HG02970 (cell line): ENCODE data around the gene POFUT1.
A peak's percentile ranks its signal among the peaks of the same experiment; 100 is the strongest.

Source experiments
- ATAC-seq: cut with Tn5 transposase; IDR thresholded peaks from one replicate; pipeline ENCODE4 v1.9.1; 2021; ENCODE audit warnings: mild to moderate bottlenecking, moderate library complexity, moderate number of reproducible peaks; ENCODE audit not compliant: unreplicated experiment, low FRiP score

Gene POFUT1

DNA sequence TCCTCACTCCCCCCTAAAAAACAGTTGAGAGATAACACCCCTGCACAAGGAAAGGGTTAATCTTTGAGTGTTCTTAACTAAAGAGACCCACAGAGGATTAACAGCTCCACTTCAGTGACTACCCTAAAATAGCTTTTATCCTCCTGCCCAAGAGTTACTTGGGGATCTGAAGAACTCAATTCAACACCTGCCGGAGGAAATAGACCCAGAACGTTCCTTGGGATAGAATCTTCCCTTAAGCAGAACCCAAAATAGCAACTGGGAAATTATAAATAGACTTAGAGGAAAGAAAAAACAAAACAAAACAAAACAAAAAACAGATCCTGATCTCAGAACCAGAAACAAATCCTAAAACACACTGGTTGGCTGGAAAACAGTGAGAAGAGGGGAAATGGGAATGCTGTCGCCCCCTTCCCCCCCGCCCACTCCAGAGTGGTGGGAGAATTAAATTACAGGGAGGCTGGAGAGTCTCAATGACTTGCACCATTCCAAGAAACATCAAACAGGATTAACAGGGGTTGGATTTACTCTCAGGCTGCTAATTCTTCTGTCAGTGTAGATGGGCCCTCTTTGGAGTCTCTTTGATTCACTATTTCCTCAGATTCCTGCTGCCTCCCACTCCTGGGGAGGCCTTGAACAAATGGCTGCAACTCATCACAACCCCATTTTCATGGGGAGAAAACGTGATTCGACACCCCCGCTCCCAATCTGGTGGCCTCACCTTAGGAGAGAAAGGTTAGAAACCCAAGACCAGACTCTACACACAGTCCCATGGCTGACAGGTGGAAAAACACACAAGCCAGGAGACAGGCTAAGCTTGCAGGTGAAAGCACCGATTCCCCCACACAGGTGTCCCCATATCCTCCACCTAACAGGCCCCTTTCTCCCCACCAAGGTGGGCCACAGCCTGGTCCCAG is 1.6 kb upstream of the POFUT1 start:
- no peak for ATAC-seq

DNA sequence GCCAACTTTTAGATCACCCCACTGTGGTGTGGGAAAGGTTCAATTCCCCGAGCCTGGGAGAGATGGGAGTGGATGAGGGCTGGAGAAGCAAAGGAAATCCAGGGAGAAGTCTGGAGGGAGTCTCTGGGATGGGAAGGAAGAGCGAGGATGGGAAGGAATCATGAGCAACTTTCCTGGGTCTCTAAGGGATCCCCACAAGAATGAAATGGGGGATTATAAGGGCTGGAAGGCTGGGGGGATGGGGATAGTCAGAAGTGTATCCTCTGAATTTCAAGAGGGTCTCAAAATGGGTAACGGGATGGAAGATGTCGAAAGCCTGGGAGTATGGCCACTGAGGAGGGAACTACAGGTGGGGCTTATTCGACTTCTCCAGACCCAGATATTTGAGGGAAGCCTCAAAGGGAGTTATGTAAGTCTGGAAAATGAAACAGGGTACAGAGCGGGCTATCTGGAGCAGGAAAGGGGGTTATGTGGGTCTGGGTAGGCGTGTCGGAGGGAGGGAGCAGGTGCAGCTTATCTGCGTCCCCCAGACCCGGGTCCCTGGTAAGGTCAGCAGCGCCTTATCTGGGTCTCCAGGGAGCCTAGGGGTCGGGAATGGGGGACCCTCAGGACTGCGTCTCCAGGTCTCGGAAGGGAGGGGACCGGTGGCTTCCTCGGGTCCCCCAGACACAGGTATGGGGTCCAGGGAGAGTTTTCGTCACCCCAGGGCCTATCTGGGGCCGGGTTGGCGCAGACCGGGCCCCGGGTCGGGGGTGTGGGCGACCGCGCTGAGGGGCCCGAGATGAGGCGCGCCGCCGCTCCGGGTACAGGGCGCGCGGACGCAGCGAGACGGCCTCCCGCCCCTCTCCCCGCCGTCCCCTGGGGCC is 687 bp upstream of the POFUT1 start:
- ATAC-seq, result peak; percentile 26

DNA sequence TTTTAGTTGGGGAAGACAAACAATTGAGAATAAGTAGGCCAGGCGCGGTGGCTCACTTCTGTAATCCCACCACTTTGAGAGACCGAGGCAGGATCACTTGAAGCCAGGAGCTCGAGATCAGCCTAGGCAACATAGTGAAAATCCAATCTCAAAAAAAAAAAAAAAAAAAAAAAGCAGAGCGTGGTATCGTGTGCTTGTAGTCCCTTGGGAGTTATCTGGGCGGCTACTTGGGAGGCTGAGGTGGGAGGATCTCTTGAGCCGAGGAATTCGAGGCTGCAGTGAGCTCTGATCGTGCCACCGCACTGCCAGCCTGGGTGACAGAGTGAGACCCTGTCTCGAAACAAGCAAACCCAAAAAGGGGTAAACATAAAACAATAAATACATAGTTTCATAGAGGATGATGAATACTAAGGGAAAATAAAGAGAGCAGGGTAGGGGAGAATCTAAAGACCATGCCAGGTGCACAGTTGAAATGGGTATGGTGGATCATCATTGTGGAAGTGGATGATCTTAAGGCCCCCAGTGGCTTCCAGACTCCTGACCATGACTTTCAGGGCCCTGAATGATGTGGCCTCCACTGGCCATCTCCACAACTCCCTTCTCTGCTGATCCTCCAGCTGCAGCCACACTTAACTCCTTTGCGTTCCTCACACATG is 947 bp downstream of the POFUT1 start:
- ATAC-seq, result no peak

DNA sequence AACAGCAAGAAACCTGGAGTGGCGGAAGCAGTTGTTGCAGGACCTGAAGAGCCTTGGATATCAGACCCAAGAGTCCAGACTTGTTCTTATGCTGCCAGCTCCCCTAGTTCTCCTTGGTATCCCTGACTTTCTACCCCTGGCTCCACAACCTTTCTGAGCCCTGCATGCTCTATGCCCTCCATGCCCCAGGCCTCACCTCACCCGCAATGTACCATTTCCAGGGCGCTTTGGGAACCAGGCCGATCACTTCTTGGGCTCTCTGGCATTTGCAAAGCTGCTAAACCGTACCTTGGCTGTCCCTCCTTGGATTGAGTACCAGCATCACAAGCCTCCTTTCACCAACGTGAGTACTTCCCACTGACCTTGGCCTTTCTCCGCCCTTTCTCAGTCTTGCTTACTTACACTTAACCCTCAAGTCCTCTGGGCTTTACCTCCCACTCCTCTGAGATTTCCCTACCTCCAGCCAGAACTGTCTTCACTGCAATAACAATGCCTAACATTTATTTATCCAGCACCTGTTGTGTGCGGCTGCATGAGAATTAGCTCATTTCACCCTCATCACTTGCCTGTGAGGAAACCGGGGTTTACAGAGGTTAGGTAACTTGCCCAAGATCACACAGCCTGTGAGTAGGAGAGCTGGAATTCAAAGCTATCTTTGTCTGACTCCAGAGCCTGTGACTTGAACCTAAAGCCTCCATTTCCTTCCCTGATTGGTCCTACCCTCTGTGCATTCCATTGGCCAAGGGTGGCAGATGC is 2.3 kb downstream of the POFUT1 start:
- ATAC-seq, result no peak

DNA sequence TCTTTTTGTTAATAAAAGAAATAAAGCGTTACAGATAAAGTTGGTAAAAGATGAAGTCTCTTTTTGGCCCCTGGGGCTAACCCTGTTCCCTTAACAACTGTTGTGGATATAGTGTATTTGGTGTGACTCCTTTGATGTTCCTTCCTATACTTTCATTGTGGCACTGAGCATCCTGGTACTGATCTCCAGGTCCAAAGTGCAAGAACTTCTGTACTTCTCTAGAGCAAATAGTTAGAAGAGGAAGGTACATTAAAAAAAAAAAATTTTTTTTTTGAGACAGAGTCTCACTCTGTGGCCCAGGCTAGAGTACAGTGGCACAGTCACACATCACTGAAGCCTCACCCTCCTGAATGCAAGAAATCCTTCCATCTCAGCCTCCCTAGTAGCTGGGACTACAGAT is 6.2 kb downstream of the POFUT1 start:
- no peak for ATAC-seq

DNA sequence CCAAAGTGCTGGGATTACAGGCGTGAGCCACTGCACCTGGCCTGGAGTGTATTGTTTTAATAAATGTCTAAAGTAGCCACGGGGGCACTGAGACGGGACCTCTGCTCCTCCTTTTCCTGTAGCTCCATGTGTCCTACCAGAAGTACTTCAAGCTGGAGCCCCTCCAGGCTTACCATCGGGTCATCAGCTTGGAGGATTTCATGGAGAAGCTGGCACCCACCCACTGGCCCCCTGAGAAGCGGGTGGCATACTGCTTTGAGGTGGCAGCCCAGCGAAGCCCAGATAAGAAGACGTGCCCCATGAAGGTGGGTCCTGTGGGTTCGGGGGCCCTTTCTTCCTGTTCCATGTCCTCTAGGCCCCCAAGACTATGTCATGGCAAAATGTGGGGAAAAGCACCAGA is 7.5 kb downstream of the POFUT1 start:
- no peak for ATAC-seq

DNA sequence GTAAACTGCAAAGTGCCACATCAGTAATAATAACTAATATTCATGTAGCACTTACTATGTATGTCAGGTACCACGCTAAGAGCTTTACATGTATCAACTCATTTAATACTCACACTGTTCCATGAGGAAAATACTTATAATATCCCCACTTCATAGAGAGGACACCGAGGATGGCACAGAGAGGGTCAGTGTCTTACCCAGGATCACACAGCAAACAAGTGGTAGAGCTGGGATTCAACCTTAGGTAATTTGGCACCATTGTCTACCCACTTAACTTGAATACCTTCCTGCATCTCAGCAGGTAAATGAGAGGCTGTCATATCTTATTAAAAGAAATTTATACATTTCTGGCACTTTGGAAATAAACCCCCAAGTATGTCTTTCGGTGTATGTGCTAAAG is 8.0 kb downstream of the POFUT1 start:
- no peak for ATAC-seq

DNA sequence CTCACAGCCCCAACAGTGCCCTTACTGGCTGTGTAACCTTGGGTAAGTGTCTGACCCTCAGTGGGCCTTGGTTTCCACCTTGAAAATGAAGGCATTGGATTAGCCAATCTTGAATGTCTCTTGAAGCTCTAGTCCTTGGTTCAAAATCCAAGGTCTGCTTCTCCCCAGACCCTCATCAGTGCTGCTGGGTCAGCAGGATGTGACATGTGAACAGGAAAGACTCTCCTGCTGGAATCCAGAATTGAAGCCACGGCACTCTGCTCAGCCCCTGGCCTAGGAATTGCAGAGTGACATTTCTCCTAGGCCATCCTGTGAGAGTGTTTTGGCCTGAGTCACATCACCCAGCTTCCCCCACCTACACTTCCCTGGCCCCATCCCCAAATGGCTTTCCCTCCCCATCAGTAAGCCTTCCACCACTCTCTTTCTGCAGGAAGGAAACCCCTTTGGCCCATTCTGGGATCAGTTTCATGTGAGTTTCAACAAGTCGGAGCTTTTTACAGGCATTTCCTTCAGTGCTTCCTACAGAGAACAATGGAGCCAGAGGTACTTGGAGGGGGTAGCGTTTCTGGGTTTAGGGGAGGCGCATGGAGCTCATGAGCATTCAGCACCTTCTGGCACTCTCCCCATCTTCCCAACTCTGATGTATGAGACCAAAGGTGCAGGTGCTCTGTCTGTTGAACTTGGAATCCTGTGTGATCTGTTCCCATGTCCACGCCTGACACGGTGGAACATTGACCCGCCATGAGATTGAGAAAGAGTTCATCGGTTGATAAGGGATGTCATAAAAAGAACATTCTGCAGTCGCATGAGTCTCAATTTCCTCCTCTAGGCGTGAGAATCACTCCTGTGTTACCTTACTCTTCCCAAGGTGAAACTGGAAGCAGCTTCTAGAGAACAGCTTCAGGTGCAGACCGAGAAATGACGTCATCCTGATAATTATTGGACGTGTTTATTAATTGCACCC is 8.8 kb downstream of the POFUT1 start:
- no peak for ATAC-seq

DNA sequence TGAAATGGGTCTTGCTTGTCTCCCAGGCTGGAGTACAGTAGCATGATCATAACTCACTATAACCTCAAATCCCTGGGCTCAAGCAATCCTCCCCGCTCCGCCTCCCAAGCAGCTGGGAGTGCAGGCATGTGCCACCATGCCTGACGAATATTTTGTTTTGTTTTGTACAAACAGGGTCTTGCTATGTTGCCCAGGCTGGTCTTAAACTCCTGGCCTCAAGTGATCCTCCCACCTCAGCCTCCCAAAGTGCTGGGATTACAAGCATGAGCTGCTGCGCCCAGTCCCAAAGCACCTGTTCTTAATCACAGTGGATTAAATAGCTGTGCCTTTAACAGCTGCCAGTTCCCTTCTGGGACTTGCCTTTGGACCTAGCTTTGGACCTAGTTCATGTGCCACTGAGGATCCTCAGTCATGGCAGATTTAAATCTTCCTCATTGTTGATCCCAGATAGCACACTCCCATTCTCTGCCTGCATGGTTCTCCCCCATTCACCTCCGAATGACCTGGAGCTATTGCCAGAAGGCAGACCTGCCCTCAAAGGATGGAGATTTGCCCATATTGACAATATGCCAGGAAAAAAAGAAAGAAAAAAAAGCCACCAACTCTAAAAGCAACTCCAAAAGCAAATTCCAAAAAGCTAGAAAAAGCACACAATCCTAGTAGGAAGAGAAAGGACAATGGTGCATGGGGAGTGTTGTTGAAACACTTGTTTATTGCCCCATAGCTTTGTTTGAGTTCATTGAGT is 10.6 kb downstream of the POFUT1 start:
- ATAC-seq, result no peak

DNA sequence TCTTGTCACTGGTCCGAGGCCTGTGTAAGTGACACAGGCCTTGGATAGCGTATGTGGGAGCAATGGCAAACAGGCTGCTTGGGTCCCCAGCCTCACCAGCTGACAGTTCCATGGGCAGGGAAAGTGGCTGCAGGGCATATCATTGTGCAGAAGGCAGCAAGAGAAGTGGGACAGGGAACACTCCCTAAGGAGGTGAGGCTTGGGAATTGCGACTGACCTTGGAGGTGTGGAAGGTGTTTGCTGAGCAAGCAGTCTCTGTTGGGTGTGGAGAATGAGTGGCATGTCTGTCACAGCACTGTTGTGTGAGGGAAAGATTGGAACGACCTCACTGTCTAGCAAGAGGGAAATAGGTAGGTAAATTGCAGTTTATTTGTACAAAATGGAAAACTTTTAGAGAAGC is 16.8 kb downstream of the POFUT1 start:
- ATAC-seq, result no peak

DNA sequence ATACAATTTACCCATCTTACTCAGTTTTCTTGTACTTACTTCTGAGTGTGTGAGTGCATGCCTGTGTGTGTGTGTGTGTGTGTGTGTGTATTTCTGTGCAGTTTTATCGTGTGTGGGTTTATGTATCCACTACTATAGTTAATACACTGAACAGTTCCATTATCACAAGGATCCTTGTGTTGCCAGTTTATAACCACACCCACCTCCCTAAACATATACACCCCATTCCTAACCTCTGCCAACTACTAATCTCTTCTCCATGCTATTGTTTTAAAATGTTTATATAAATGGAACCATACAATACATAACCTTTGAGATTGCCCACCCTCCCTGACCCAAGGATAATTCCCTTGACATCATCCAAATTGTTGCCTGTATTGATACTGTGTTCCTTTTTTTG is 18.7 kb downstream of the POFUT1 start:
- ATAC-seq, result no peak

DNA sequence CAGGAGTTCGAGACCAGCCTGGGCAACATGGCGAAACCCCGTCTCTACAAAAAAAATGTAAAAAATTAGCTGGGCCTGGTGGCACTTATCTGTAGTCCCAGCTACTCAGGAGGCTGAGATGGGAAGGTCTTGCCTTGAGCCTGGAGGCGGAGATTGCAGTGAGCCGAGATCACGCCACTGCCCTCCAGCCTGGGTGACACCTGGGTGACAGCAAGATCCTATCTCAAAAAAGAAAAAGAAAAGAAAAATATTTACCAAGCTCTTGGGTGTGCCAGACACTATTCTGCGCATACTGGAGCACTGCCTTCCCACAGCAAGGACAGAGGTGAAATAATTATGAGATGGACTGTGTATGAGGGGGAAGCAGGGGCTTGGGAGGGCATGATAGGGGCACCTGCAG is 19.6 kb downstream of the POFUT1 start:
- no peak for ATAC-seq

DNA sequence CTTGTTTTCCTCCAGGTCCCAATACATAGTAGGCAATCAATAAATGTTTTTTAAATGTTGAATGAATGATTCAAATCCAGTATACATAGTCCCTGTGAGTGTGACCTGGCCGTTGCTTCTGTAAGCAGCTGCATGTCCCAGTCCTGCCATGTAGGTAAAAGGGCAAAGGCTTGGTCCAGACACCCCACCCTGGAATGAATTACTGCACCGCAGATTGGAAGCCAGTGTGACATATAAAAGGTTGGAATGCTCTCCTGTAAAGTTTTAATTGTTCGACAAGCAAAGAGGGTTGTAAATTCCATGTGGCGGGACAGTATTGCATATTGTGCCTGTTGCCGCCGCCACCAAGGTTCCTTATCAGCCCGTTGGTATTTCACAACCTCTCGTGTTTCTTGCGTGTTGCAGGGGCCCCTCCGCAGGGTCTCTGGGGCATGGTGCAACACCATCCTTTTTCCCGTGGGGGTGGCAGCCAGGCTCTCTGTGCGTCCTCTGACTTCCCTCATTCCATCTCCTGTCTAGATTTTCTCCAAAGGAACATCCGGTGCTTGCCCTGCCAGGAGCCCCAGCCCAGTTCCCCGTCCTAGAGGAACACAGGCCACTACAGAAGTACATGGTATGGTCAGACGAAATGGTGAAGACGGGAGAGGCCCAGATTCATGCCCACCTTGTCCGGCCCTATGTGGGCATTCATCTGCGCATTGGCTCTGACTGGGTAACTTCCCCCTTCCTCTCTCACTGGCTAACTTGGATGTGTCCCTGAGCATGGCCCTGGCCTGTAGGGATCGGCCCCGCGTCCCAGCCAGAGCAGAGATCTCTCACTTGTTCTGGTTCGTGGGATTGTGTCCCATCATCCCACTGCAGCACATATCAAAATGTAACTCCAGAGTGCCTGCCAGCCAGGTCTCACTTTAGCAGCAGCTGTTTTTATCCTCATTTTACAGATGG is 20.3 kb downstream of the POFUT1 start:
- no peak for ATAC-seq

DNA sequence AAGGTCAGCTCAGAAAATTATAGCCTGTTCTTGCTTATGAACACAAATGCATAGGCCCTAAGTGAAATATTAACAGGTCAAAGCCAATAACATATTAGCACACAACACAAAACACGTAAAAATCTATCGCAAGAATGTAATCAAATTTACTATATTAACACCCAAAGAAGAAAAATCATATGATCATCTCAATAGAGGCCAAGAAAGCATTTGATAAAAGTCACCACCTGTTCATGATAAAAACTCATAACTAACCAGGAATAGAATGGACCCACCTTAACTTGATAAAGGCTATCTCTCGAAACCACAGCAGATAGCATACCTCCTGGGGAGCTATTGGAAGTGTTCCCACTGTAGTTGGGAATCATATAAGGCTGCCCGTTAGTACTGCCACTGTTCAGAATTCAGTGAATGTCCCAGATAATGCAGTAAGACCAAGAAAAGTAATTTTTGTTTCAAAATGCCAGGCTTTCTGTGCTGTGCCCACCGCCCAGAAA is 21.6 kb downstream of the POFUT1 start:
- no peak for ATAC-seq

DNA sequence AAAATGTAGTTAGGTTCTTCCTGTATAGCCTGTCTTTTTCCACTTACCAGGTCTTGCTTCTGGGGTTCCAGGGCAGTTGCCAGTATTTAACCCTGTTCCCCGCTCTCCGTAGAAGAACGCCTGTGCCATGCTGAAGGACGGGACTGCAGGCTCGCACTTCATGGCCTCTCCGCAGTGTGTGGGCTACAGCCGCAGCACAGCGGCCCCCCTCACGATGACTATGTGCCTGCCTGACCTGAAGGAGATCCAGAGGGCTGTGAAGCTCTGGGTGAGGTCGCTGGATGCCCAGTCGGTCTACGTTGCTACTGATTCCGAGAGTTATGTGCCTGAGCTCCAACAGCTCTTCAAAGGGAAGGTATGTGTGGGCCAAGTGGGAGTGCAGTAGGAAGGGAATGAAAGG is 23.0 kb downstream of the POFUT1 start:
- ATAC-seq, result no peak

DNA sequence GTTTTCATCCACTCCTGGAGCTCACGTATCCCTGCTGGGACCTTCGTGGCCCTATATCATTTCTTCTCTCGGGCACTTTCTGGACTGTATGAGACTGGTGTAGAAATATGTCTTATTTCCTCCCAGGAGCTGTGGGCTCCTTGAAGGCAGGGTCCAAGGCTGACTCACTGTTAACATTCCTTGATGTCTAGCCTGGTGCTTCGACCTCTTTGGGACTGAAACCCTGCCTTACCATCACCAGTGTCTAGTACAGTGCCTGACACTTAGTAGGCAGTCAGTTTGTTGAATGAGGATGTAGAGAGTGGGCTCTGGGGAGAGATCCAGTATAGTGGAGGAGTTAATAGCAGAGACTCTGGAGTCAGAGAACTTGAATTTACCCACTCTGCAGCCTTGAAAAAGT is 23.6 kb downstream of the POFUT1 start:
- no peak for ATAC-seq

DNA sequence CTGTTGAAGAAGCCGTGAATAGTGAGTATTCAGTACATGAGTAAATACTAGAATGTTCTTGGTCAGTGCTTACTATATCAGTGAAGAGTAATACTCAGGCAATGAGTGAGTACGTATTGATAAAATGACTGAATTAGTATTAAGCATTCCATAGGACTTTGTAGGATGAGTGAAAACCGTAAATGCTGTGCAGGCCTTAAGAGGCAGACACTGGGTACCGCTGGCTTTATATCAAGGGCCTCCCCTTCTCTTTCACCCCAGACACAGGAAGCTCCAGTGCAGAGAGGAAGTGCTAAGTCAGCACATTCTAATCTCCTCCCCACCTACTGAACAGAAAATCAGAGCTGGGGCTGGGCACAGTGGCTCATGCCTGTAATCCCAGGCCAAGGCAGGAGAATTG is 24.2 kb downstream of the POFUT1 start:
- no peak for ATAC-seq
